AG08395 (cell line): ENCODE data around the gene TBC1D22A.

Source experiments
- DNase-seq: peaks from one replicate; pipeline ENCODE4 v3.0.0; 2012; ENCODE audit warnings: mixed read lengths, low spot score

TBC1D22A gene

DNA sequence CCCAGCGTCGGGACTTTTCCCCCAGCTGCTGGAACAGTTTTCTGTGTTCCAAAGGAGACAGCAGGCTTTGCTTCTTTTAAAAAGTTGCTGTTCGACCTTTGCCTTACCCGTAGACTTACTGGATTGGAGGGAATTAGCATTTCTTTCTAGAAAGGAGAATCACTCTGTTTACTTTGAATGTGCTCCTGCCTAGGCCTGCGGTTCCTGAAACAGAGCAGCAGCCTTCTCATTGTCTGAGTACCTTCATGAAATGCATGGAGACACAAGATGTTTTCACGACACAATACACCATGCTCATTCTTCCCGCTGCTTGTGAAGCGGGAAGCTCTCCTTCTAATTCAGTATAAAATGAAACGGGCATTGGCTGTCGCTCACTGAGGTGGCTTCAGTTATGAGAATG is 196.2 kb downstream of the TBC1D22A start:
- no peak for DNase-seq

DNA sequence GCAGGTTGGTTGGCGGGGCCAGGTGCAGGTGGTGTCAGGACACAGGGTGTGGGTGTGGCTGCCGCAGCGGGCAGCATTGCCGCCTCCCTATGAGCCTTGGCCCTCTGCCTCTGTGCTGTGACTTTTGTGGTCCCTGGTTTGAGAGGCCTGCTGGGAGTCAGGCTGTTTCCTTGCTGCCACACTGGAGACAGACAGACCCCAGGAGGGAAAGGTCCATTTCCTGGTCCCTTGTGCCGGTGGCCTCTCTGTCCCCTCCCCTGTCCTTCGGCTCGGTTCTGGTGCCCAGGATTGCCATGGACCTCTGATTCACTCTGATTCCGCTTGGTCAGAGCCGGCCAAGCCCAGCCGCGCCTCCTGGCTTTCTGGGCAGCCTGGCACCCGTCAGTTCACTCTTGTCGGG is 196.9 kb downstream of the TBC1D22A start:
- no peak for DNase-seq

DNA sequence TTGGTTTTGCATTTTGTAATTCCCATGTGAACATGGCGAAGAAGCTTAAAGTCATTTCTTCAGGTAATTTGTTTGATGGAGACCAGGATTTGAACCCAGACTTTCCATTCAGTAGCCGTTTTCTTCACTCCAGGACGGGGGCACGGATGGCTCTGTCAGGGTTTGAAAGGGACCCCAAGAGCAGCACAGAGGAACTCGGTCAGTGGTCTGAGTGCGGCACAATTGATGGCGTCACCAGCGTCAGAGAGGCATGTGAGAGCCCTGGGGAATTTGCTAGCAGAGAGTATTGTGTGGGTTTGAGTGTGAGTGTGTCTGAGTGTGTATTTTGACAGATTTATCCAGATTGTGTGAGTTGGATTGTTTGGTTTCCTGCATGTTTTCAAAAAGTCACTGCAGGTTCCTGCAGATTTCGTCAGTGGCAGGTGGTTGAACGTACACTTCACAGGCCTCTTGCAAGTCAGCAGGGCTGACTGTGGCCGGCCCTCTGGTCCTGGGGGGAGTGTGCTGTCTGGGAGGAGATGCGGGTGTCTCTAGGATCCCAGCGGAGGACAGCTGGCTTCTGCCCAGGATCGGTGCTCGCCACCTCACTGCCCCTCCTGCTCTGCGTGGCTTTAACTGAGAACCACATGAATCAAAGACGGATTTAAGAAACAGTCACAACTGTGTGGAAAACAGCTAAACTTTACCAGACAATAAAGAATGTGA is 199.3 kb downstream of the TBC1D22A start:
- DNase-seq: no peak

DNA sequence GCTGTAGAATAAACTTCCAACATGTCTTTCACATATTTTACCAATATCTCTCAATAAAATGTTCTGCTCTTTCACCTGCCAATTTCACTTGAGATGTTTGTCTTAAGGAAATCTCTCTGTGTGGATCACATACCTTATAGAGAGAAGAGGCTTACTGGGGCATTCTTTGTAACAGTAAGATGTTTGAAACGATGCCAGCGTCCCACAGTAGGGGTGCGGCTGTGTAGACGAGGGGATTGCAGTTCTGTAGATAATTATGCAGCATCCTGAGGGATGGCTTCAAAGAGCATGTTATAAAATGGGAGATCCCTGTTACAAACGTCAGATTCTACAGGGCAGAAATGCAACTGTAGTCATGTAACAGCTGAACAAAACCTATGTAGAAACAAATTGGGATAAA is 200.0 kb downstream of the TBC1D22A start:
- no peak for DNase-seq

DNA sequence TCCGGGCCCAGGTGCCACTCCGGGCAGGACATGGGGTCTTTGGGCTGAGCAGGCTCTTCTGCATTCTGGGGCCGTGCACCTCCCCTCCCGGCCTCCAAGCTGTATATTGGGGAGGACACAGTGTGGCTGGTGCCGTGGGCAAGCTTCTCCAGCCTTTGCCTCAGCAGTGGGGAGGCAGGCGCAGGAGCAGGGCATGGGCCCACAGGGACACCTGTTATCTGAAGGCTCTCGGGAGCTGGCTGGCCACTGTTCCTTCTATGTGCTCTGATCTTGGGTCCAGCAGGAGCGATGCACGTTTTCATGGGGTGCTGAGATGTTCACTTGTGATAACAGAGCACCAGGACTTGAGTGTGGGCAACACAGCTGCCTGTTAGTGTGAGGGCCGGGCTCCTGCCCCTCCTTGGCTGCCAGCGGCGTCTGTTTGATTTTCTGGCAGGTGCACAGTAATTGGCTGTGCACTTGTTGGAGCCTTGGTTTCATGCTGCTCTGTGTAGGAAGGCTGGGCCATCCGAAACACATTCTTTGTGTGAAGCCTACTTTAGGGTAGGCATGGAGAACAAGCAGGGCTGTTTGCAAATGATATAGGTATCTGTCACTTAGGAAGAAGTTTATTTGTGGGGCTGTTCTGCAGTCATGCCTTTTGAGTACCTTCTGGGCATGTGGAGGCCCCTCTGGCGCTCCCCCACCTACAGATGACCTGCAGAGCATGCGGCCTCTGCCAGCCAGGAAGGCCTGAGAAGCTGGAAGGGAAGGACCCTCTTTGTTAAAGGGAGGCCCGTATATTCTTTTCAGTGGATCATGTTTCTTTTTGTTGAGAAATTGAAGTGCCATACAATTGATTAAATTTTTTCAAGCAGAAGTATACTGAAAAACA is 201.5 kb downstream of the TBC1D22A start:
- no peak for DNase-seq

DNA sequence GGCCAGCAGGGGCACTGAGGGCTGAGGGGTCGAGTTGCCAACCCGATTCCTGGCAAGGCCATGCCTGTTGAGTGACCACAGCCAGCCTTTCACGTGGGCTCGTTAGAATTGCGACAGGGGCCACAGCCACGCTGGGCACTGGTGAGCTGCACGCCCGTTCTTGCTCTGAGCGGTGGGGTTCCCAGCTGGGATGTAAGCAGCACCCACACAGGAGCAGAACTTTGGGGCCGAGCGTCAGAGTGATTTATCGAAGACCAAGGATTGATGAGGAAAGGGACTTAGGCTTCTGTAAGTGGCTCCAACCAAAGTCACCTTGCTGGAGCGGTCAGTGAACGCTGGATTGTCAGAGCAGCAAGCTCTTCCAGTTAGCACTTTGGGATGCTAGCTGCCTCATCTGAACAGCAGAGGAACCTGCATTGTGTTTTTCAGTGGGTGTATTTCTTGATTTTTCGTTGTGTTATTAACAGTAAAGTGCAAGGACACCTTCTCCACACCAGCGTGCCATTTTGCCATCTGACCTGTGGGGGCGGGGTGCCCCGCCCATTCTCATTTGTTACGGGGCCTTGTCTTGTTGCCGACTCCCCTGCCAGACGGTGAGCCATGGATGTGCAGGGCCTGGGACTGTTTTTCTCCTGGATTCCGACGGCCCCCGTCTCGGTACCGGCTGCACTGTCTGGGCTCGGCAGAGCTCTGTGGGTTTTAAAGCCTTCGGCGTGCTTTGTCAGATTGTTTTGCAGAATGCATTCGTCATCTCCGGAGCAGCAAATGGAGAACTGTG is 202.5 kb downstream of the TBC1D22A start:
- DNase-seq: no peak

DNA sequence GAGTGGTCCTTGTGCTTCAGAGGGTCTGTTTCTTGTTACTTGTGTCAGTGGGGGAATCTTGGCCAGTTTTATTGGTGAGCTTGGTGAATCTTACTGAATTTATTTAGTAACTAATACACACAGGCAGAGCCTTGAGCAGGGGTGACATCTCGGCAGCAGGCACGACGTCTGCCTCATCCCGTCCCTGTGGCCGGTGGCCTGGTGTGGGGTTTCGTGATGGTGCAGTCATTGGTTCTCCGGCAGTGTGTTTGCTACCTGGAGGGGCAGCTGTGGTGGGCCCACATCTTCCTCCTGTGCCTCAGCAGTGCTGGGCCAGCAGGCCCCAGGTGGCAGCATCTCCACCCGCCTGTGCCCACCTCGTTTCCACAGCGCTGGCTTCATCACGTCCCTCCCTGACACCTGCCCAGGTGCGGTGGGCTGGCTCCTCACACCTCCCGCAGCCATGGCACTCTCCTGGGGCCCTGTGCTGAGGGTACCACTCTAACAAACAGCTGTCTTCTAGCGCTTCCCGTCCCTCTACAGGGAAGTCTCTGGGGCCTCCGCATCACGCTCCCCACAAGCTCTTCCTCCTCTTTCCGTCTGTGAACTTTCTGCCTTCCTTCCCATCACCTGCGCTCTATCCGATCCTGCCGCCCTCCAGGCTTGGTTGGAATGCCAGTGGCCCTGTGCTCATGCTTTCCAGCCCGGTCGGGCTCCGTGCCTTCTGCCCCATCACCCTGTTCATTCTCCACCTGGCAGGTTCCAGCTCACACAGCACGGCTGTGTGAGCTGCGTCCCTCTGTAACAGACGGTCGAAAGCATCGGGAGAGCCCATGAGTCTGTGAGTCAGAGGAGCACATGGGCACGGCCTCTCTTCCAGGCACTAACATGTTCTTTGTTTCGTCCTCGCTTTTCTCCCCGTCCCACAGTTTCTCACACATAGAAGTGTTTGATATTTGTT is 203.4 kb downstream of the TBC1D22A start:
- DNase-seq: peak; percentile 76

DNA sequence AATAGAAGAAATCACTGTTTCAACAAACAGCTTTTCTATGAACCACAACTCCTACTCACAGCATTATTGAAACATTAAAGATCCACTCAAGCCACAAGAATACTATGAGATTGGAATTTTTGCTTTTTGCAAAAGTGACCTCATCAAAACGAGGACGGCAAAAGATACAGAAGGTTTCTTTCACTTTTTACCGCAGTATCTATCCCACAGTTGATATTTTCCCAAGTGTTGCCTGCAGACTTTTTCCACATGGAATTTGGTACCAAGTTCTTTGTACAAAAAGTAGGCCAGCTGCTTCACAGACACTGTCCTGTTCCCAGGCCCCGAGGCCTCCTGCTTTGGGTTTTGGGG is 204.0 kb downstream of the TBC1D22A start:
- peak; percentile 57 for DNase-seq

DNA sequence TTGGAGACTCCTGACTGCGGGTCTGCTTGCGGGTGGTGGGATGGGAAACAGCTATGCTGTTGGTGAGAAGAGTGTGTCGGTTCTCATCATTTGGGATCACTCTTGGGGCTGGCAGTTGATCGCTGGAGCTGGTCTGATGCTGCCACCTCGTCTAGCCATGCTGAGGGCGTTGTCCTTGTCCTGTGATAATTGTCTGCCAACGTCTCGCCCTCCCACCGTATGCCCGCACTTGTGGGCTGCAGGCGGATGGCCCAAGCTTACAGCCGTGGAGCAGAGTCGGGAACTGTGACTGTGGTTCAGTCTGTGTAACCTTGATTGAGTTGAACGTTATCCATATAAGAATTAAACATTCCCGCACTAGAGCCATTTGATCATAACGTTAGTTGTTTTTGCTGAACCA is 204.4 kb downstream of the TBC1D22A start:
- DNase-seq: no peak

DNA sequence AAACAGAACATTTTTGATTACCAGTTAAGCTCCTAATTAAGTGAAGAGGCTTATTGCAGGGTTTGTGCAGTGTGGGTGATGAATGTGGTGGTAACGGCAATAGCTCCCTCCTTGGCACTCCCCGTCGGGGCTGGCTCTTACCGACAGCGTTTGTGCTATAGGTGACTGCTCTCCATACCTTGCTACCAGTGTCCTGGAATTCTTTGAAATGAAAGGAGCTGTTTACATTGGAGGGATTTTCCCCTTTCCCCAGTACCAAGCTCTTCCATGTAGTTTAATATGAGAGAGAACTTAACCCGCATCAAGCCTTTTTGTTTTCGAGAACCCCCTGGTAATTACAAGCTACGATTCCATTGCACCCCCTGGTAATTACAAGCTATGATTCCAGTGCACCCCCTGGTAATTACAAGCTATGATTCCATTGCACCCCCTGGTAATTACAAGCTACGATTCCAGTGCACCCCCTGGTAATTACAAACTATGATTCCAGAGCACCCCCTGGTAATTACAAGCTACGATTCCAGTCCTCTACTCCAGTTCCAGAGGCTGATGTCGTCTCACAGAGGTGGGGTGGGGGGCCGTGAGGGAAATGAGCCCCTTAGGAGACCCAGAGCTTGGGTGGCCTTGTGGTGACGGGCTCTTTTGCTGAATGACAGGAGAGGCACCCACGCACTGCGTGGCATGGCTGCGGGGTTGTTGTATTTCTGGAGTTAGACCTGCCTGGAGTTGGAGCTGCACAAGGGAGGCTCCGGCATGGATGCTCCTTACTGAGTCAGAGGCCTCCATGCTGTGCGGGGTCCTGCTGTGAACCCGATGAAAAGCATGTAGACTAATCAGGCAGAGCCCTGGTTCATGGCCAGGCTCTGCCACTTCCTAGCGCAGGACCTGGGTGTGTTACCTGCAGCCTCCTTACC is 205.3 kb downstream of the TBC1D22A start:
- no peak for DNase-seq

DNA sequence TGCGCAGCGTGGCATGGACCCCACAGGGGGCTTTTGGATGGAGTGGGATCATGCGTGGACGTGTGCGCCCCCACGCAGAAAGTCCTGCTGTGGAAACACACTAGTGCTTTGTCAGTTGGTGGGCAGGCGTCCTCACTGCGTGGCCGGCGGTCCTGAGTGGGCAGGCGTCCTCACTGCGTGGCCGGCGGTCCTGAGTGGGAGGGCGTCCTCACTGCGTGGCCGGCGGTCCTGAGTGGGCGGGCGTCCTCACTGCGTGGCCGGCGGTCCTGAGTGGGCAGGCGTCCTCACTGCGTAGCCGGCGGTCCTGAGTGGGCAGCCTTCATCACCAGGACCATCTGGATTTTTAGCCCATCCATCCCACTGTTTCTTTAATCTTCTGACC is 205.9 kb downstream of the TBC1D22A start:
- DNase-seq: no peak

DNA sequence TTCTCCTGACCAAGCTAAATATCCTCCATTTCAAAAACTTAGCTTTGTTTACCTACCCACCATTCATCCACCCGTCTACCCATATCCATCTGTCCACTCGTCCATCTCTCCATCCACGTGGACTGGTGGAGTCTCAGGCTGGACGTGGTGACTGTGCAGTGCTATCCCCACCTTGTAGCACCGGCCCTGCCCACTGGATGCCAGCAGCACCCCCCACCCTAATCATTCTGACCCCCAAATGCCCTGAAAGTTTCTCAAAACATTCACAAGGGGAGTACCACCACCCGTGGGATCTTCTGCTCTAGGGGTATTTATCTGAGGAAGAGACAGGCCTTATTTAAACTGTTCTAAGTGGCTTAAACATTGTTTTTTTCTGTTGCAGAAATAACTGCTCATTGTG is 206.4 kb downstream of the TBC1D22A start:
- no peak for DNase-seq

DNA sequence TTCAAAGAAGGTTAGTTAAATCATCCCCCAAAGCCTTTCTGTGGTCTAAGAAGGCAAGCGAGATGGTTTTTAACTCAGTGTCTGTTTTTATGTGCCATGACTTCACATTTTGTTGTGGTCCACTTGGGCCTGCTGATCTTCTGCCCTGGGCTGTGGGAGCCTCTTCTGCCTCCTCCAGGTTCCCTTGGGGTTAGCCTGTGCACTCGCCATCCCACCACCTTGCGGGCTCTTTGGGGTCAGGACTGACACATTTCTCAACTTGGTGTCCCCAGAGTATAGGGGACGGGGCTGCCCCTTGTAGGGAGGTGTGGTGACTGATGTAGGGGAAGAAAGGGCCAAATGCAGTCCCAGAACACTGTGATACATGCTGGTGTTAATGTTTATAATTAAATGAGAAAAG is 207.0 kb downstream of the TBC1D22A start:
- no peak for DNase-seq

DNA sequence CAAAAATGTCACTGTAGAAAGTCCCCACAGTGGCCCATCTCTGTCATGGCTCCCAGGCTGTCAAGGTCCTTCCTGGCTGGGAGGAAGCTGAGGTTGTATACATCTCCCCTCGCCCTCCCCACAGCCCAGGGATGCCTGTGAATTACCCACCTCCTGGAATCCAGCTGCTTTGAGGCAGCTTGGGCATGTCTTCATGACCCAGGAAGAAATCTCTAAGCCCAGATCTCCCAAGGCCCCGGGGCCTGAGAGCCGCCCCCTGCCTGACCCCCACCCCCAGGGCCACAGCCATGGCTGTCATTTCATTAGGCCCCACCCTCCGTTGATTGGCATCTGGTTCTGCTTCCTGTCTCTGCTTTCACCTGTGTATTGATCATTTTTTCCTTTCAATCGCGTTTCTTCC is 207.5 kb downstream of the TBC1D22A start:
- DNase-seq: no peak

DNA sequence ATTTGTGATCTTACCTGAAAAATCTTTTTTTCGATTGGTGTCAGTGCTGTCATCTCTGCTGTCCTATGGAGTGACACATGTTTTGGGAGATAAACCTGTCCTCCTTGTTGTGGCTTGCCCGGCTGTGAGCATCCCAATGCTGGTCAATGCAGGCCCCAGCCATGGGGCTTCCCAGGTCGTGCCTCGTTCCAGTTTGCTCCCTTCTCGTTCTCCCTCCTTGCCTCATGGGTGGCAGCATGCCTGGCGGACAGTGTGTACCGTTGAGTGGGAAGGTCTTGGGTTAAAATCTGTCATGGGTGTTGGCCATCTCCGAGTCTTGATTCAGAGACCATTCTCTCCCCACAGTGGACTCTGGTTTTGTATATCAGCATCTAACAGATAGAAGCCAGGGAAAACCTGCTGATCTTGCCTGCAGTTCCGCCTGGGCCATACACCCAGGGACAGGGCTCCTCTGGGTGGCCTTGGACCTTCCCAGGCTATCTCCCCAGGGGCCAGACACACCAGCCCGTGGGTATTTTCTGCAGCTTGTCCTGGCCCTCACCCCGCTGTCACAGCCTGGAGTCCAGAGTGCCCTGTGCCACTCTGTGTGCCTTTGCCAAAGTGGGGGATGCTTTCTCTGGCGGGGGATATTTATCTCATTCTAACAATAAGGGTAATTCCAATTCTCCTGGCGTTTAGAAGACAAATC is 208.1 kb downstream of the TBC1D22A start:
- no peak for DNase-seq

DNA sequence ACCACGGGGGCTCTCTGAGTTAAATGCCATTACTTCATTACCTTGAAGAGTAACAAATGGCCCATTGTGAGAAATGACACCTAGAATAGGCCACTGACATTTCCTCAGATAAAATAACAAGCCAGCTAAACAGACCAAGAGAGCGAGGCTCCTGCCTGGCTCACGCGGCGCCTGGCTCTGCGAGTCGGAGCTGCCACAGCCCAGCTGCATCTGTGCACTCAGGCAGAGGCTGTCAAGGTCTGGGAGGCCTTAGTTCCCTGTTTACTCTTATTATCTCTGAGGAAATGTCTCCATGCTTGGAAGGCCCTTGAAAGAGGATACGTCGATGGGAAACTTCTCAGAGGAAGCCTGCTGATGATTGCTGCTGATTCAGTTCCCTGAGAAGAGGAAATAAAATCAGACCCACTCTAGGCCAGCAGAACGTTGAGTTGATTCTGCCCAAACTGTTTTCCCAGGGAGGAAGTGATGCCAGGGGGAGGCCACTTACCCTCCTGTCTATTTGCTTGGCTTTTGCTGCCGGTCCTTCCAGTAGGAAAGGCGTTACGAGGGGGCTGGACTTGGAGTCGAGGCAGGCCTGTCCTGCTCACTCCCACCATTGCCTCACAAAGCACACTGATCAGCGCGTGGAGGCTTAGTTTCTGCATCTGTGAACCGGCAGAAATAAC is 208.8 kb downstream of the TBC1D22A start:
- no peak for DNase-seq

DNA sequence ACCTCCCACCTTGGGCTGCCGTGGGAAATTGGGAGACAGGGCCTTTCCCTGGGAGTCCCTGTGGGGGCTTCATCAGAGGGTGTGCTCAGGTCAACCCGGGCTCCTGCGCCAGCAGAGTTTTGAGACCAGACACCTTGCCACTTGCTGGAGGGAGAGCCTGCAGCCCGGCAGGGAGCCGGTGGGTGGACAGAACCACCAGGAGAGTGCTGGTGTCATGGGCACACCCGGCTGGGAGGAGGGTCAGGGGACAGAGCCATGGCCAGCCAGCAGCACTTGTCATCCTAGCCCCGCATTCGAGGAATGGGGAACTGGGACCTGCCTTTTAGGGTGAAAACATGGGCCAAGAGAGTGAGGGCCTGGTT is 209.3 kb downstream of the TBC1D22A start:
- DNase-seq: no peak

DNA sequence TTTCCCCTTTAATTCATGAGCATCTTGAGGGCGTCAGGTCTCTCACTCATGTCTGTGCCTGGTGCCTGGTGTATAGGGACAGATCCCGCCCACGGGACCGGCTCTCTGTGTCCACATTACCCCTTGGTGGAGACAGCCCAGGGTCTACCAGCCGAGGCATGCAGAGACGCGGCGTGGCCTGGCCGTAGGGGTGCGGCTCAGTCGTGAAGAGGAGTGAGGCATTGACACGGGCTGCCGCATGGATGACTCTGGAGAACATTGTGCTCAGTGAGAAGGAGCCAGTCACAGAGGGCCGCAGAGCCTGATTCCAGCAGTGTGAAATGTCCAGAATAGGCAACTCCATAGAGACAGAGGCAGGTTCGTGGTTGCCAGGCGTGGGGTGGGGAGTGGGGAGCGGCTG is 209.8 kb downstream of the TBC1D22A start:
- DNase-seq: no peak
